Prostate gland (tissue), 2 donors: ENCODE measurements around the gene C6orf89.

ENCODE experiments used
- POLR2A ChIP-seq: fragments of 450-650 bp; IDR thresholded peaks from one replicate; pipeline ENCODE4 v1.6.1; 2016; ENCODE audit warnings: antibody characterized with exemption, mild to moderate bottlenecking
- POLR2AphosphoS5 ChIP-seq: sonication (generic); formaldehyde crosslinking; IDR thresholded peaks from one replicate; pipeline ENCODE4 v1.6.1; 2017; ENCODE audit warnings: antibody characterized with exemption
- TF ChIP-seq, protein P1 (sequence below), 4 experiments: fragments of 200-600 bp in 2 of 4; fragments of 450-650 bp in 2 of 4; sonication (generic) in 2 of 4; IDR thresholded peaks; 1 replicate in 3 of 4; 2 replicates in 1 of 4; pipeline ENCODE4 v1.5.1; 2016 to 2019; ENCODE audit warnings: antibody characterized with exemption in 4 of 4, mild to moderate bottlenecking in 2 of 4, moderate library complexity in 2 of 4

DNA sequence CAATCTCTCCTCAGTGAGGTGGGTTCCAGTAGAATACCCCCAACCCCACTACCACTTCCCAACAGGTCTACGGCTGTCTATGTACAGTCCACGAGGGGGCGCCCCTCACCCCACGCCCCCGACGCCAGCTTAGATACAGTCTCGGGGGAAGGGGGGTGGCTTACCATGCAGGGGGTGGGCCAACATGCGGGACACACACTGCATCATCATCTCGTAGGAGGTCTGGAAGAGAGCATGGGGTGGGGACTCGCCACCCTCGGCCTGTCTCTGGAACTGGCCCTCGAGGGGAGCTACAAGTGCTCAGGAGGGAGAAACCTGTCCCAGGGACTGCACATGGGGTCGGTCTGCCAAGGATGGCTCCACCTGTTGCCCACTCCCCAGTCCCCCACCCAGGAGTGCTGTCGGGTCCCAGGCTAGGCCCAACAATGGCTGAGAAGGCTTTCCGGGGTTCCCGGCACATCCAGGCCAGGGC is 91.8 kb downstream of the C6orf89 start:
- TF ChIP-seq, protein P1, sequence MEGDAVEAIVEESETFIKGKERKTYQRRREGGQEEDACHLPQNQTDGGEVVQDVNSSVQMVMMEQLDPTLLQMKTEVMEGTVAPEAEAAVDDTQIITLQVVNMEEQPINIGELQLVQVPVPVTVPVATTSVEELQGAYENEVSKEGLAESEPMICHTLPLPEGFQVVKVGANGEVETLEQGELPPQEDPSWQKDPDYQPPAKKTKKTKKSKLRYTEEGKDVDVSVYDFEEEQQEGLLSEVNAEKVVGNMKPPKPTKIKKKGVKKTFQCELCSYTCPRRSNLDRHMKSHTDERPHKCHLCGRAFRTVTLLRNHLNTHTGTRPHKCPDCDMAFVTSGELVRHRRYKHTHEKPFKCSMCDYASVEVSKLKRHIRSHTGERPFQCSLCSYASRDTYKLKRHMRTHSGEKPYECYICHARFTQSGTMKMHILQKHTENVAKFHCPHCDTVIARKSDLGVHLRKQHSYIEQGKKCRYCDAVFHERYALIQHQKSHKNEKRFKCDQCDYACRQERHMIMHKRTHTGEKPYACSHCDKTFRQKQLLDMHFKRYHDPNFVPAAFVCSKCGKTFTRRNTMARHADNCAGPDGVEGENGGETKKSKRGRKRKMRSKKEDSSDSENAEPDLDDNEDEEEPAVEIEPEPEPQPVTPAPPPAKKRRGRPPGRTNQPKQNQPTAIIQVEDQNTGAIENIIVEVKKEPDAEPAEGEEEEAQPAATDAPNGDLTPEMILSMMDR (IDR thresholded peaks at IDR 0.05), result peak in 2 of 4 experiments; percentile 8 to 29
- TF ChIP-seq POLR2AphosphoS5, result no peak
- TF ChIP-seq POLR2A, result no peak
